GM19239 (cell line): ENCODE measurements around the gene POLDIP3.
"Not testable (repeated sequence)": the region's sequence is repeated elsewhere in the genome, so short reads cannot be mapped to it uniquely, and the experiment has no call there.

Experiments
- DNase-seq: peaks from one replicate; pipeline ENCODE4 v3.0.0; 2011; ENCODE audit warnings: low spot score; ENCODE audit not compliant: insufficient read length
- FAIRE-seq: peaks from 2 replicates; lab custom pipeline; 2011; peaks lifted over from hg19 to GRCh38; lab: Jason Lieb, UNC

POLDIP3 gene

GRCh38 chr22:42563943-42564342 lies 50.7 kb downstream of the POLDIP3 start:
- DNase-seq, FAIRE-seq: not testable (repeated sequence)

- DNase-seq (no peak), FAIRE-seq (peak; percentile 76)
These were observed 52.0 kb downstream of the POLDIP3 start for GRCh38 chr22:42562684-42563083.

- no peak for DNase-seq
- peak; percentile 68 for FAIRE-seq
These were observed 52.4 kb downstream of the POLDIP3 start for GRCh38 chr22:42562279-42562678.

GRCh38 chr22:42561856-42562255 lies 52.8 kb downstream of the POLDIP3 start:
- no peak for FAIRE-seq

GRCh38 chr22:42560781-42561180 lies 53.9 kb downstream of the POLDIP3 start:
- no peak for DNase-seq
- peak; percentile 21 for FAIRE-seq

More at GRCh38 chr22:42561856-42562255, 52.8 kb downstream of the POLDIP3 start:
- DNase-seq, result no peak

- no peak for DNase-seq
- FAIRE-seq, result no peak
These were observed 54.3 kb downstream of the POLDIP3 start for GRCh38 chr22:42560381-42560780.

- FAIRE-seq (no peak), DNase-seq (peak; percentile 70)
These were observed 61.0 kb downstream of the POLDIP3 start, which contains the start of gene SERHL2 for GRCh38 chr22:42553475-42554361. Gene SERHL2 (plus strand): TSS chr22:42553956. CDS start chr22:42554021, 65 bp downstream.

- not testable (repeated sequence) for FAIRE-seq, DNase-seq
These were observed 62.4 kb downstream of the POLDIP3 start for GRCh38 chr22:42552294-42552647.

GRCh38 chr22:42549331-42550060 lies 65.2 kb downstream of the POLDIP3 start:
- FAIRE-seq (no peak), DNase-seq (no peak)

- DNase-seq (no peak), FAIRE-seq (no peak)
These were observed 65.9 kb downstream of the POLDIP3 start for GRCh38 chr22:42548597-42549330.

GRCh38 chr22:42548126-42548525 lies 66.6 kb downstream of the POLDIP3 start:
- not testable (repeated sequence) for FAIRE-seq, DNase-seq

- DNase-seq, result no peak
- no peak for FAIRE-seq
These were observed 67.1 kb downstream of the POLDIP3 start for GRCh38 chr22:42547562-42547961.

- FAIRE-seq (no peak), DNase-seq (no peak)
These were observed 70.0 kb downstream of the POLDIP3 start for GRCh38 chr22:42544686-42545085.

- peak; percentile 79 for FAIRE-seq
- not testable (repeated sequence) for DNase-seq
These were observed 75.4 kb downstream of the POLDIP3 start for GRCh38 chr22:42539236-42539771.

GRCh38 chr22:42537199-42537831 lies 77.4 kb downstream of the POLDIP3 start:
- FAIRE-seq, result peak; percentile 71
- DNase-seq, result not testable (repeated sequence)

- FAIRE-seq, DNase-seq: not testable (repeated sequence)
These were observed 78.0 kb downstream of the POLDIP3 start for GRCh38 chr22:42536634-42537033.

- FAIRE-seq (no peak), DNase-seq (no peak)
These were observed 78.5 kb downstream of the POLDIP3 start for GRCh38 chr22:42536166-42536565.

GRCh38 chr22:42535082-42535731 lies 79.5 kb downstream of the POLDIP3 start:
- not testable (repeated sequence) for DNase-seq, FAIRE-seq
